H1 (cell line): Measurements from ENCODE around the gene NEU3. TPM values are rescaled to one million over a fixed set of nuclear protein-coding genes. Genes with fewer than 3 reads are reported as not detected.

ENCODE experiments used
- CTCF ChIA-PET: fragments of 300-600 bp; sonication (Branson Sonifier 250); formaldehyde crosslinking; loops from one replicate; lab custom pipeline; 2021; ENCODE audit not compliant: partially characterized antibody; lab: Charles Lee
- POLR2A ChIA-PET: fragments of 300-600 bp; sonication (Branson Sonifier 250); formaldehyde crosslinking; loops from one replicate; lab custom pipeline; 2021; ENCODE audit warnings: inconsistent platforms; ENCODE audit not compliant: partially characterized antibody; lab: Charles Lee
- DNase-seq, 2 experiments: peaks; one replicate each; pipeline versions ENCODE4 v3.0.0 to v3.0.0-alpha.2; 2010 to 2022; ENCODE audit warnings: low spot score in 2 of 2, low read depth in 1 of 2, mixed read lengths in 1 of 2
- FAIRE-seq: peaks from 2 replicates; lab custom pipeline; 2011; peaks lifted over from hg19 to GRCh38; lab: Jason Lieb, UNC
- H2AFZ ChIP-seq: 2 replicates; pipeline ENCODE4 v1.8.1; 2012; ENCODE audit warnings: low read length, inconsistent platforms
- H2AK5ac ChIP-seq: 2 replicates; pipeline ENCODE4 v1.6.1; 2013; ENCODE audit warnings: low read depth, low read length
- H2BK120ac ChIP-seq: replicated peaks from 2 replicates; pipeline ENCODE3; 2013; ENCODE audit warnings: low read depth, low read length, inconsistent platforms
- H2BK12ac ChIP-seq: 2 replicates; pipeline ENCODE4 v1.6.1; 2013; ENCODE audit warnings: low read depth, low read length
- H2BK15ac ChIP-seq: 2 replicates; pipeline ENCODE4 v1.6.1; 2013; ENCODE audit warnings: low read length
- H2BK20ac ChIP-seq: 2 replicates; pipeline ENCODE4 v1.6.1; 2013; ENCODE audit warnings: low read length
- H2BK5ac ChIP-seq: 2 replicates; pipeline ENCODE4 v1.6.1; 2013; ENCODE audit warnings: low read depth, low read length
- H3K14ac ChIP-seq: 2 replicates; pipeline ENCODE4 v1.6.1; 2013; ENCODE audit warnings: inconsistent platforms; ENCODE audit not compliant: insufficient read length
- H3K18ac ChIP-seq: 2 replicates; pipeline ENCODE4 v1.6.1; 2013; ENCODE audit warnings: low read length; ENCODE audit errors: extremely low read depth
- H3K23ac ChIP-seq: 2 replicates; pipeline ENCODE4 v1.6.1; 2013; ENCODE audit warnings: inconsistent platforms; ENCODE audit not compliant: insufficient read length
- H3K23me2 ChIP-seq: 2 replicates; pipeline ENCODE4 v1.6.1; 2013; ENCODE audit warnings: low read depth, low read length
- H3K27ac ChIP-seq: 2 replicates; pipeline ENCODE4 v1.6.1; 2011; ENCODE audit warnings: low read depth, low read length, inconsistent platforms
- H3K27me3 ChIP-seq, 4 experiments: replicated peaks in 1 of 4; 1 replicate in 1 of 4; 2 replicates in 3 of 4; pipeline versions ENCODE4 v1.6.1 to v1.8.1; 2011 to 2013; ENCODE audit warnings: low read length in 3 of 4, mild to moderate bottlenecking in 3 of 4, inconsistent platforms in 2 of 4, mixed read lengths in 2 of 4, moderate library complexity in 1 of 4; ENCODE audit not compliant: control insufficient read depth in 3 of 4, insufficient read depth in 3 of 4; ENCODE audit errors: extremely low read depth in 1 of 4
- H3K36me3 ChIP-seq, 4 experiments: 2 replicates each; pipeline versions ENCODE4 v1.6.1 to v1.8.1; 2011 to 2013; ENCODE audit warnings: mild to moderate bottlenecking in 4 of 4, low read length in 3 of 4, moderate library complexity in 2 of 4, control low read depth in 1 of 4, inconsistent platforms in 1 of 4; ENCODE audit not compliant: insufficient read depth in 4 of 4, control insufficient read depth in 2 of 4
- H3K4ac ChIP-seq: replicated peaks from 2 replicates; pipeline ENCODE3; 2013; ENCODE audit warnings: low read length, low read depth, mixed read lengths, inconsistent platforms; ENCODE audit not compliant: insufficient read length
- H3K4me1 ChIP-seq, 4 experiments: replicated peaks in 1 of 4; 1 replicate in 1 of 4; 2 replicates in 3 of 4; pipeline versions ENCODE4 v1.6.1 to v1.8.1; 2011 to 2013; ENCODE audit warnings: low read length in 3 of 4, inconsistent platforms in 2 of 4, mixed read lengths in 1 of 4; ENCODE audit not compliant: insufficient read depth in 4 of 4, control insufficient read depth in 3 of 4
- H3K4me2 ChIP-seq, 2 experiments: 2 replicates each; pipeline versions ENCODE4 v1.6.1 to v1.8.1; 2011 to 2013; ENCODE audit warnings: low read depth in 2 of 2, low read length in 2 of 2, control low read depth in 1 of 2, inconsistent platforms in 1 of 2, mild to moderate bottlenecking in 1 of 2; ENCODE audit not compliant: insufficient read depth in 1 of 2
- H3K4me3 ChIP-seq, 4 experiments: fragments of 200-600, 300-600 bp in 1 of 4; sonication (generic), shearing (Covaris generic), sonication (Bioruptor Twin) in 1 of 4; 2 replicates each; pipeline versions ENCODE4 v1.5.1 to v1.8.1; 2011 to 2016; ENCODE audit warnings: low read length in 4 of 4, low read depth in 3 of 4, control low read depth in 2 of 4, inconsistent platforms in 2 of 4, mild to moderate bottlenecking in 2 of 4, mixed read lengths in 1 of 4, moderate library complexity in 1 of 4; ENCODE audit not compliant: insufficient read depth in 2 of 4; ENCODE audit errors: extremely low read depth in 1 of 4
- H3K56ac ChIP-seq: replicated peaks from 2 replicates; pipeline ENCODE3; 2013; ENCODE audit warnings: low read depth, mild to moderate bottlenecking, mixed read lengths, low read length, inconsistent platforms; ENCODE audit not compliant: insufficient read length
- H3K79me1 ChIP-seq: 2 replicates; pipeline ENCODE4 v1.6.1; 2013; ENCODE audit warnings: low read depth, low read length, control low read depth
- H3K79me2 ChIP-seq, 2 experiments: 2 replicates each; pipeline versions ENCODE4 v1.6.1 to v1.8.1; 2012 to 2013; ENCODE audit warnings: low read length in 2 of 2, mild to moderate bottlenecking in 2 of 2, inconsistent platforms in 1 of 2; ENCODE audit not compliant: insufficient read depth in 2 of 2, control insufficient read depth in 1 of 2
- H3K9ac ChIP-seq, 4 experiments: replicated peaks in 1 of 4; 1 replicate in 1 of 4; 2 replicates in 3 of 4; pipeline versions ENCODE4 v1.6.1 to v1.8.1; 2011 to 2013; ENCODE audit warnings: low read depth in 3 of 4, low read length in 3 of 4, control low read depth in 2 of 4, mild to moderate bottlenecking in 2 of 4, moderate library complexity in 2 of 4, inconsistent platforms in 1 of 4; ENCODE audit errors: extremely low read depth in 1 of 4
- H3K9me3 ChIP-seq, 2 experiments: 2 replicates each; pipeline versions ENCODE4 v1.6.1 to v1.8.1; 2012 to 2013; ENCODE audit warnings: mild to moderate bottlenecking in 2 of 2, moderate library complexity in 2 of 2, control low read depth in 1 of 2, inconsistent platforms in 1 of 2, low read depth in 1 of 2, low read length in 1 of 2, mixed read lengths in 1 of 2; ENCODE audit not compliant: insufficient read depth in 2 of 2
- H4K20me1 ChIP-seq, 2 experiments: replicated peaks in 1 of 2; 2 replicates each; pipeline versions ENCODE3 to v1.8.1; 2011 to 2013; ENCODE audit warnings: inconsistent platforms in 2 of 2, low read length in 2 of 2, mild to moderate bottlenecking in 1 of 2; ENCODE audit not compliant: insufficient read depth in 2 of 2, control insufficient read depth in 1 of 2
- H4K5ac ChIP-seq: 2 replicates; pipeline ENCODE4 v1.6.1; 2013; ENCODE audit warnings: low read length, low read depth, mixed read lengths, inconsistent platforms; ENCODE audit not compliant: insufficient read length
- H4K8ac ChIP-seq: 2 replicates; pipeline ENCODE4 v1.8.0; 2013; ENCODE audit warnings: mild to moderate bottlenecking, moderate library complexity, low read length, inconsistent platforms; ENCODE audit not compliant: insufficient read depth; ENCODE audit errors: extremely low read depth
- H4K91ac ChIP-seq: replicated peaks from 2 replicates; pipeline ENCODE3; 2013; ENCODE audit warnings: low read length, mixed read lengths, inconsistent platforms; ENCODE audit not compliant: insufficient read length
- CHD2 ChIP-seq: IDR thresholded peaks from 2 replicates; pipeline ENCODE4 v1.6.1; 2012; ENCODE audit warnings: low read length, improper control_type of control experiment
- WGBS, 2 experiments: shearing (Covaris generic) in 1 of 2; methylation state at CpG; one replicate each; pipeline versions ENCODE4 v1.1.6 to v1.1.7; 2013 to 2015; ENCODE audit warnings: low lambda C conversion rate in 2 of 2, mixed read lengths in 2 of 2, inconsistent platforms in 1 of 2, low coverage in 1 of 2, missing lambda C conversion rate in 1 of 2; ENCODE audit not compliant: insufficient replicate concordance in 2 of 2, insufficient coverage in 1 of 2, insufficient read length in 1 of 2; ENCODE audit errors: extremely low coverage in 1 of 2, missing lambda C conversion rate in 1 of 2; 5-methylcytosine and 5-hydroxymethylcytosine counted together
- polyA plus RNA-seq, 7 experiments: library from polyadenylated mRNA; depleted of rRNA in 3 of 7; stranded (reverse) in 5 of 7; unstranded in 2 of 7; fragments of >200 nt in 5 of 7; fragments of 200-250 nt in 2 of 7; gene quantifications; 1 replicate in 5 of 7; 2 replicates in 1 of 7; 4 replicates in 1 of 7; pipeline versions ENCODE4 v1.2.1 to v1.2.3, GENCODE V29; 2011 to 2013; ENCODE audit warnings: missing spikeins in 2 of 7, mixed read lengths in 2 of 7
- total RNA-seq: library from RNA; stranded (reverse); fragmentation: NEBNext Ultra II Directional; extraction: Animal tissue kit (Norgen Biotek cat#: 25700); gene quantifications from 2 replicates; pipeline ENCODE4 v1.2.1, GENCODE V29; 2021

NEU3 gene
- total and polyA plus RNA-seq, 2 of the 8 experiments (the other 6 are each of a cell fraction or from before 2014, with no cell fraction given), result 8.9 to 15.6 TPM

GRCh38 chr11:75002516-75002915 lies 13.8 kb downstream of the NEU3 start:
- H2BK120ac ChIP-seq, result no peak overlapping the region
- TF ChIP-seq CHD2, result no peak
- no peak overlapping the region for H3K27ac ChIP-seq
- no peaks in the 10 kb centered on the region for H3K79me2 ChIP-seq
- H4K91ac ChIP-seq, result no peak overlapping the region
- H3K14ac ChIP-seq, result no peak overlapping the region
- no peak overlapping the region for H4K8ac ChIP-seq
- H2BK20ac ChIP-seq, result no peak overlapping the region
- no peak overlapping the region for H2BK5ac ChIP-seq
- WGBS, 2 experiments, result 92% methylated on average over 1 of the region's 1 CpG; no CpG with 5 or more reads in 1 of the 2 experiments
- no peak overlapping the region for H3K4ac ChIP-seq
- H2BK12ac ChIP-seq, result no peak overlapping the region
- H4K5ac ChIP-seq, result no peak overlapping the region
- peaks cover 6 to 25% (median 10%) of the 10 kb centered on the region in 4 experiments for H3K36me3 ChIP-seq
- no peak overlapping the region for H3K4me2 ChIP-seq
- ChIA-PET POLR2A (interaction anchor here (1.0 to 1.4 kb wide), 2 partner anchors 12 to 13 kb away, joined by 3 to 5 read pairs; partner anchors contain the start of gene NEU3), CTCF (interaction anchor here (0.6 to 3.0 kb wide), 5 partner anchors 11 to 924 kb away, joined by 3 to 10 read pairs (median 3); no protein-coding TSS in a partner anchor)
- peaks cover 0 to 2% of the 10 kb centered on the region in 2 experiments for H4K20me1 ChIP-seq
- H3K23ac ChIP-seq, result no peak overlapping the region
- H3K18ac ChIP-seq, result no peak overlapping the region
- H3K56ac ChIP-seq, result no peak overlapping the region
- no peaks in the 10 kb centered on the region for H3K79me1 ChIP-seq
- H3K4me1 ChIP-seq, result no peaks in the 10 kb centered on the region
- H2AK5ac ChIP-seq, result no peak overlapping the region
- no peak overlapping the region for H3K9ac ChIP-seq
- no peak overlapping the region for H3K4me3 ChIP-seq
- FAIRE-seq (no peak), DNase-seq (no peak)
- no peaks in the 10 kb centered on the region for H3K9me3 ChIP-seq
- no peak overlapping the region for H2BK15ac ChIP-seq
- no peak overlapping the region for H2AFZ ChIP-seq
- no peaks in the 10 kb centered on the region for H3K23me2 ChIP-seq
- H3K27me3 ChIP-seq, result no peaks in the 10 kb centered on the region
